Measurements from ENCODE around the gene ZSCAN23. TPM values are rescaled to one million over a fixed set of nuclear protein-coding genes. Genes with fewer than 3 reads are reported as not detected.

The ZSCAN23 gene
- polyA plus RNA-seq, 3 donors, result 0.18 to 0.75 TPM; not detected in 1

- no peak overlapping the region for H3K27ac ChIP-seq (ENCODE audit: low read depth, low read length)
- 76 to 90% (median 77%) methylated on average over 5 of the region's 5 CpGs for WGBS, 3 donors
Measured at GRCh38 chr6:28393912-28394662, 49.2 kb downstream of the ZSCAN23 start.

- 93 to 96% (median 94%) methylated on average over 8 of the region's 8 CpGs for WGBS, 3 donors
- no peak overlapping the region for H3K27ac ChIP-seq (ENCODE audit: low read depth, low read length)
Measured at GRCh38 chr6:28390688-28391087, 52.6 kb downstream of the ZSCAN23 start.

GRCh38 chr6:28384143-28384533 lies 59.2 kb downstream of the ZSCAN23 start:
- WGBS, 3 donors, result 70 to 83% (median 78%) methylated on average over 2 of the region's 2 CpGs
- no peak overlapping the region for H3K27ac ChIP-seq (ENCODE audit: low read depth, low read length)

GRCh38 chr6:28383235-28384142 lies 59.8 kb downstream of the ZSCAN23 start:
- no peak overlapping the region for H3K27ac ChIP-seq (ENCODE audit: low read depth, low read length)
- WGBS, 3 donors, result 13% methylated on average over 31 of the region's 31 CpGs

Other genes starting within 250 kb of the ZSCAN23 start
- gene ZSCAN9, start 218.2 kb downstream of the ZSCAN23 start, polyA plus RNA-seq, result 1 to 10 TPM; 4.7 to 5.4 (median 4.7) TPM
- gene ZKSCAN4, start 191.2 kb downstream of the ZSCAN23 start, polyA plus RNA-seq, result 1 to 10 TPM; 1.0 to 1.7 (median 1.6) TPM
- gene NKAPL, start 184.2 kb downstream of the ZSCAN23 start, polyA plus RNA-seq, result 1 to 10 TPM; 1.2 to 3.0 (median 2.4) TPM
- gene ZSCAN26, start 176.3 kb downstream of the ZSCAN23 start, polyA plus RNA-seq, result 1 to 10 TPM; 4.5 to 7.2 (median 4.9) TPM
- 1 to 10 TPM in 2 of 3 donors, under 1 TPM in 1; 0.98 to 2.8 (median 2.0) TPM for gene PGBD1, start 161.9 kb downstream of the ZSCAN23 start, polyA plus RNA-seq
- 1 to 10 TPM; 3.0 to 9.1 (median 3.8) TPM for gene ZSCAN31, start 107.3 kb downstream of the ZSCAN23 start, polyA plus RNA-seq
- 1 to 10 TPM in 1 of 3 donors, under 1 TPM in 2; 0.85 to 2.0 (median 0.88) TPM for gene ZKSCAN3, start 93.5 kb downstream of the ZSCAN23 start, polyA plus RNA-seq
- gene ZSCAN12, start 43.7 kb downstream of the ZSCAN23 start, polyA plus RNA-seq, result 1 to 10 TPM; 1.0 to 1.7 (median 1.3) TPM
- not detected for gene GPX6, start 72.3 kb upstream of the ZSCAN23 start, polyA plus RNA-seq
- not detected for gene GPX5, start 82.4 kb upstream of the ZSCAN23 start, polyA plus RNA-seq